ENCODE measurements around the gene CDC42EP3. TPM values are rescaled to one million over a fixed set of nuclear protein-coding genes. Genes with fewer than 3 reads are reported as not detected.

The CDC42EP3 gene
- total and polyA plus RNA-seq, 2 donors (not counting 1 experiment from before 2014, with no cell fraction given), result 28.0 to 29.9 TPM

- intact Hi-C loops (cut with micrococcal nuclease), result no loop called here
- DNase-seq (peak; percentile 15), ATAC-seq (ENCODE audit: low read depth) (peak; percentile 45)
- Mint-ChIP-seq H3K4me3 (peak overlapping the region; percentile 38), H3K9me3 (ENCODE audit: insufficient read depth) (no peaks in the 10 kb centered on the region), H3K4me1 (peaks cover 35% of the 10 kb centered on the region), H3K27me3 (no peaks in the 10 kb centered on the region), H3K27ac (peak overlapping the region; percentile 5)
- WGBS (ENCODE audit: insufficient coverage), result no CpG with 5 or more reads among the region's 1 CpG
- H2AFZ ChIP-seq (ENCODE audit: insufficient read depth, low read depth, low read length, poor library complexity, severe bottlenecking), result no peak overlapping the region
- peaks cover 18 to 32% of the 10 kb centered on the region in 2 donors for H3K4me1 ChIP-seq (ENCODE audit: control insufficient read depth in 2 of 2, insufficient read depth in 2 of 2, low read length in 2 of 2)
- H3K27me3 ChIP-seq (replicated peaks in 1 of 4; ENCODE audit: control extremely low read depth in 1 of 4, control insufficient read depth in 3 of 4, insufficient read depth in 4 of 4, low read length in 3 of 4), result peaks cover 0 to 2% (median 0%) of the 10 kb centered on the region in 4 experiments
- no peak for TF ChIP-seq CTCF (IDR thresholded peaks at IDR 0.05)
- TF ChIP-seq EZH2 (IDR thresholded peaks at IDR 0.05; ENCODE audit: borderline replicate concordance, insufficient read depth, low read depth, low read length, poor library complexity, severe bottlenecking), result no peak
- H3K79me2 ChIP-seq (ENCODE audit: control insufficient read depth, insufficient read depth, low read length), result no peaks in the 10 kb centered on the region
- no peaks in the 10 kb centered on the region for H3K9me3 ChIP-seq (ENCODE audit: control extremely low read depth in 1 of 3, control insufficient read depth in 2 of 3, insufficient read depth in 1 of 3, low read length in 2 of 3)
- ChIA-PET CTCF (no interaction called here), POLR2A (no interaction called here)
- no peak overlapping the region for H3K27ac ChIP-seq (ENCODE audit: low read length in 2 of 2)
- no peak overlapping the region for H3K9ac ChIP-seq (ENCODE audit: low read length)
- peak overlapping the region; percentile 11 for H3K4me2 ChIP-seq (replicated peaks; ENCODE audit: low read depth, low read length, poor library complexity, severe bottlenecking)
- no peaks in the 10 kb centered on the region for H4K20me1 ChIP-seq (ENCODE audit: control insufficient read depth, insufficient read depth, low read length, poor library complexity, severe bottlenecking)
- H3K36me3 ChIP-seq (replicated peaks in 1 of 2; ENCODE audit: control extremely low read depth in 1 of 2, control insufficient read depth in 1 of 2, extremely low read depth in 1 of 2, insufficient read depth in 2 of 2, low read length in 1 of 2), result no peaks in the 10 kb centered on the region
- no peak overlapping the region for H3K4me3 ChIP-seq (ENCODE audit: control extremely low read depth in 1 of 5, extremely low read depth in 1 of 5, insufficient read depth in 1 of 5, low read depth in 2 of 5, low read length in 4 of 5)
Measured at GRCh38 chr2:37707393-37707792, 36.0 kb upstream of the CDC42EP3 start.

- ATAC-seq (ENCODE audit: low read depth) (no peak), DNase-seq (no peak)
- no peaks in the 10 kb centered on the region for H3K36me3 ChIP-seq (replicated peaks in 1 of 2; ENCODE audit: control extremely low read depth in 1 of 2, control insufficient read depth in 1 of 2, extremely low read depth in 1 of 2, insufficient read depth in 2 of 2, low read length in 1 of 2)
- WGBS (ENCODE audit: insufficient coverage), result no CpG with 5 or more reads among the region's 4 CpGs
- no peak overlapping the region for H3K9ac ChIP-seq (ENCODE audit: low read length)
- H2AFZ ChIP-seq (ENCODE audit: insufficient read depth, low read depth, low read length, poor library complexity, severe bottlenecking), result peak overlapping the region; percentile 50
- Mint-ChIP-seq H3K27me3 (no peaks in the 10 kb centered on the region), H3K4me3 (no peak overlapping the region), H3K9me3 (ENCODE audit: insufficient read depth) (peaks cover 3% of the 10 kb centered on the region), H3K4me1 (peaks cover 32% of the 10 kb centered on the region), H3K27ac (no peak overlapping the region)
- H3K4me1 ChIP-seq (ENCODE audit: control insufficient read depth in 2 of 2, insufficient read depth in 2 of 2, low read length in 2 of 2), result peaks cover 18 to 29% of the 10 kb centered on the region in 2 donors
- H3K4me2 ChIP-seq (replicated peaks; ENCODE audit: low read depth, low read length, poor library complexity, severe bottlenecking), result peak overlapping the region; percentile 11
- H3K27ac ChIP-seq (ENCODE audit: low read length in 2 of 2), result no peak overlapping the region
- ChIA-PET CTCF (interaction anchor here (0.6 kb wide), 1 partner anchor 876 kb away, joined by 3 read pairs; no protein-coding TSS in a partner anchor), POLR2A (interaction anchor here (0.6 kb wide), 1 partner anchor 117 kb away, joined by 3 read pairs; no protein-coding TSS in a partner anchor)
- H3K79me2 ChIP-seq (ENCODE audit: control insufficient read depth, insufficient read depth, low read length), result no peaks in the 10 kb centered on the region
- H3K4me3 ChIP-seq (ENCODE audit: control extremely low read depth in 1 of 5, extremely low read depth in 1 of 5, insufficient read depth in 1 of 5, low read depth in 2 of 5, low read length in 4 of 5), result no peak overlapping the region
- intact Hi-C loops (cut with micrococcal nuclease), result no loop called here
- no peaks in the 10 kb centered on the region for H3K9me3 ChIP-seq (ENCODE audit: control extremely low read depth in 1 of 3, control insufficient read depth in 2 of 3, insufficient read depth in 1 of 3, low read length in 2 of 3)
- no peaks in the 10 kb centered on the region for H4K20me1 ChIP-seq (ENCODE audit: control insufficient read depth, insufficient read depth, low read length, poor library complexity, severe bottlenecking)
- H3K27me3 ChIP-seq (replicated peaks in 1 of 4; ENCODE audit: control extremely low read depth in 1 of 4, control insufficient read depth in 3 of 4, insufficient read depth in 4 of 4, low read length in 3 of 4), result peaks cover 0 to 2% (median 0%) of the 10 kb centered on the region in 4 experiments
- TF ChIP-seq CTCF (IDR thresholded peaks at IDR 0.05), result no peak
- no peak for TF ChIP-seq EZH2 (IDR thresholded peaks at IDR 0.05; ENCODE audit: borderline replicate concordance, insufficient read depth, low read depth, low read length, poor library complexity, severe bottlenecking)
Measured at GRCh38 chr2:37706334-37707183, 35.1 kb upstream of the CDC42EP3 start.
